HCT116 (cell line): ENCODE data around the gene SEMA6A.

Source experiments
- EZH2 ChIP-seq: fragments of 200-600 bp; sonication (generic); IDR thresholded peaks from 2 replicates; pipeline ENCODE4 v1.6.1; 2017; ENCODE audit warnings: antibody characterized with exemption, mixed run types
- SP1 ChIP-seq: IDR thresholded peaks from 2 replicates; pipeline ENCODE4 v1.6.1; 2012; ENCODE audit warnings: low read depth
- TF ChIP-seq, protein P1 (sequence below), 3 experiments: fragments of 200-600 bp in 1 of 3; sonication (generic) in 1 of 3; IDR thresholded peaks in 2 of 3; conservative IDR thresholded peaks in 1 of 3; 2 replicates each; pipeline ENCODE4 v1.5.1; 2012 to 2017; ENCODE audit warnings: low read depth in 2 of 3, low read length in 2 of 3, antibody characterized with exemption in 1 of 3, borderline replicate concordance in 1 of 3, control low read depth in 1 of 3, mild to moderate bottlenecking in 1 of 3, mixed read lengths in 1 of 3, mixed run types in 1 of 3, moderate library complexity in 1 of 3; ENCODE audit not compliant: insufficient read depth in 1 of 3

DNA sequence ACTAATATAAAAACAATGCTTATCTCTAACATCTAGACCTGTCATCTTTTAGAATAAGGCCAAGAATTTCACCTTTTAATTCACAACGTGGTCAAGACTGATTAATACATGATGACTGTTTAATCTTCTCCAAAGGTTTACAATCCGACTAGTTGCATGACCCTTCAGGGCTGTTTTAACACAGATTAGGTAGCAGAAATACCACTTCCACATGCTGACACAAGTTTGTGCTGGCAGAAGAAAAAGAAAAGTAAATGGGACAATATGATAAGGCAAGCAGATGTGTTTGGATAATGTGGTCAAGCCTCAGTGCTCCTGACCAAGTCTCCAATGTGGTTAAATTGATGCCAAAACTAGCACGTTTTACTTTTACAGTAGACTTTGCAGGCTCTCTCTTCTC is 31.1 kb downstream of the SEMA6A start:
- TF ChIP-seq, protein P1, sequence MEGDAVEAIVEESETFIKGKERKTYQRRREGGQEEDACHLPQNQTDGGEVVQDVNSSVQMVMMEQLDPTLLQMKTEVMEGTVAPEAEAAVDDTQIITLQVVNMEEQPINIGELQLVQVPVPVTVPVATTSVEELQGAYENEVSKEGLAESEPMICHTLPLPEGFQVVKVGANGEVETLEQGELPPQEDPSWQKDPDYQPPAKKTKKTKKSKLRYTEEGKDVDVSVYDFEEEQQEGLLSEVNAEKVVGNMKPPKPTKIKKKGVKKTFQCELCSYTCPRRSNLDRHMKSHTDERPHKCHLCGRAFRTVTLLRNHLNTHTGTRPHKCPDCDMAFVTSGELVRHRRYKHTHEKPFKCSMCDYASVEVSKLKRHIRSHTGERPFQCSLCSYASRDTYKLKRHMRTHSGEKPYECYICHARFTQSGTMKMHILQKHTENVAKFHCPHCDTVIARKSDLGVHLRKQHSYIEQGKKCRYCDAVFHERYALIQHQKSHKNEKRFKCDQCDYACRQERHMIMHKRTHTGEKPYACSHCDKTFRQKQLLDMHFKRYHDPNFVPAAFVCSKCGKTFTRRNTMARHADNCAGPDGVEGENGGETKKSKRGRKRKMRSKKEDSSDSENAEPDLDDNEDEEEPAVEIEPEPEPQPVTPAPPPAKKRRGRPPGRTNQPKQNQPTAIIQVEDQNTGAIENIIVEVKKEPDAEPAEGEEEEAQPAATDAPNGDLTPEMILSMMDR (IDR thresholded peaks at IDR 0.05 in 2 of 3, conservative IDR thresholded peaks at IDR 0.05 in 1 of 3; ENCODE audit: borderline replicate concordance in 1 of 3, insufficient read depth in 1 of 3, low read depth in 2 of 3, low read length in 2 of 3) = no peak
- no peak for TF ChIP-seq SP1
- no peak for TF ChIP-seq EZH2
